Uterus (tissue), 4 donors: Measurements from ENCODE around the gene HOTAIR. TPM values are rescaled to one million over a fixed set of nuclear protein-coding genes. Genes with fewer than 3 reads are reported as not detected.

Source experiments
- DNase-seq, 2 donors: peaks; one replicate each; pipeline ENCODE4 v3.0.0-alpha.2; 2019 to 2020
- H3K27ac ChIP-seq, 2 donors: fragments of 200-600 bp; sonication (generic); 1 replicate in 1 of 2; 2 replicates in 1 of 2; pipeline ENCODE4 v1.5.1; 2016 to 2018
- H3K27me3 ChIP-seq, 2 donors: fragments of 200-600 bp; sonication (generic); one replicate each; pipeline ENCODE4 v1.5.1; 2018 to 2019; ENCODE audit warnings: control low read depth in 1 of 2
- H3K36me3 ChIP-seq, 2 donors: fragments of 200-600 bp; sonication (generic); one replicate each; pipeline ENCODE4 v1.5.1; 2019; ENCODE audit warnings: control low read depth in 1 of 2
- H3K4me1 ChIP-seq, 2 donors: fragments of 200-600 bp; sonication (generic); one replicate each; pipeline ENCODE4 v1.5.1; 2018 to 2019; ENCODE audit warnings: control low read depth in 1 of 2
- H3K4me3 ChIP-seq, 2 donors: fragments of 200-600 bp; sonication (generic); 1 replicate in 1 of 2; 2 replicates in 1 of 2; pipeline ENCODE4 v1.5.1; 2018 to 2019; ENCODE audit warnings: mild to moderate bottlenecking in 1 of 2
- H3K9me3 ChIP-seq, 2 donors: fragments of 200-600 bp; sonication (generic); one replicate each; pipeline ENCODE4 v1.5.1; 2019; ENCODE audit warnings: control low read depth in 1 of 2
- CTCF ChIP-seq, 4 experiments: fragments of 200-600 bp in 2 of 4; fragments of 450-650 bp in 2 of 4; sonication (generic) in 2 of 4; IDR thresholded peaks; one replicate each; pipeline ENCODE4 v1.5.1; 2016 to 2019; ENCODE audit warnings: antibody characterized with exemption in 4 of 4, mild to moderate bottlenecking in 2 of 4, moderate library complexity in 1 of 4
- POLR2A ChIP-seq, 2 donors: fragments of 450-650 bp; IDR thresholded peaks; one replicate each; pipeline ENCODE4 v1.6.1; 2016; ENCODE audit warnings: antibody characterized with exemption in 2 of 2, mild to moderate bottlenecking in 1 of 2, moderate library complexity in 1 of 2
- intact Hi-C: fragments of 100-400 bp; cut with DNase I; formaldehyde crosslinking; loops from one replicate; pipeline ENCODE4 v1.15.1; 2023; ENCODE audit warnings: low total_unique reads
- total RNA-seq, 4 donors: library from RNA; depleted of rRNA in 3 of 4; stranded (reverse); fragments of >200 nt in 3 of 4; gene quantifications; one replicate each; pipeline versions ENCODE4 v1.1.0 to v1.2.4, GENCODE V29; 2014 to 2023
- donor health status: DM: yes; HTN: yes; CAD: no.

Gene HOTAIR
- total RNA-seq, 4 donors from 2014 or later: 1.2 to 4.1 (median 2.1) TPM; not detected in 1

GRCh38 chr12:53931844-53932581 lies 42.7 kb downstream of the HOTAIR start:
- no peak for TF ChIP-seq CTCF (IDR thresholded peaks at IDR 0.05)
- TF ChIP-seq POLR2A (IDR thresholded peaks at IDR 0.05): no peak
- Histone ChIP-seq H3K27me3 (peaks cover 18 to 95% of the 10 kb centered on the region in 2 donors), H3K36me3 (no peaks in the 10 kb centered on the region), H3K4me1 (no peaks in the 10 kb centered on the region), H3K9me3 (no peaks in the 10 kb centered on the region), H3K27ac (no peak overlapping the region), H3K4me3 (no peak overlapping the region)
- intact Hi-C loops: no loop called here
- DNase-seq: no peak

- Histone ChIP-seq H3K27ac (no peak overlapping the region), H3K9me3 (no peaks in the 10 kb centered on the region), H3K27me3 (peaks cover 20 to 94% of the 10 kb centered on the region in 2 donors), H3K4me3 (no peak overlapping the region), H3K4me1 (no peaks in the 10 kb centered on the region), H3K36me3 (no peaks in the 10 kb centered on the region)
- TF ChIP-seq CTCF (IDR thresholded peaks at IDR 0.05) (no peak), POLR2A (IDR thresholded peaks at IDR 0.05) (no peak)
- no peak for DNase-seq
- intact Hi-C loops: no loop called here
Measured at GRCh38 chr12:53930591-53931255, 44.0 kb downstream of the HOTAIR start.

- Histone ChIP-seq H3K9me3 (no peaks in the 10 kb centered on the region), H3K36me3 (no peaks in the 10 kb centered on the region), H3K27me3 (peaks cover 21 to 84% of the 10 kb centered on the region in 2 donors), H3K27ac (no peak overlapping the region), H3K4me1 (no peaks in the 10 kb centered on the region), H3K4me3 (no peak overlapping the region)
- no peak for DNase-seq
- intact Hi-C loops: no loop called here
- TF ChIP-seq CTCF (IDR thresholded peaks at IDR 0.05) (no peak), POLR2A (IDR thresholded peaks at IDR 0.05) (no peak)
Measured at GRCh38 chr12:53929527-53929926, 45.2 kb downstream of the HOTAIR start.

- TF ChIP-seq POLR2A (IDR thresholded peaks at IDR 0.05) (no peak), CTCF (IDR thresholded peaks at IDR 0.05) (no peak)
- intact Hi-C loops: no loop called here
- no peak for DNase-seq
Measured at GRCh38 chr12:53928054-53928835, 46.5 kb downstream of the HOTAIR start.

More at GRCh38 chr12:53928054-53928835, 46.5 kb downstream of the HOTAIR start:
- Histone ChIP-seq H3K36me3 (no peaks in the 10 kb centered on the region), H3K4me1 (no peaks in the 10 kb centered on the region), H3K4me3 (no peak overlapping the region), H3K27me3 (peaks cover 21 to 75% of the 10 kb centered on the region in 2 donors), H3K27ac (no peak overlapping the region), H3K9me3 (no peaks in the 10 kb centered on the region)
